ENCODE measurements around the gene LAMA2.

LAMA2 gene

DNA sequence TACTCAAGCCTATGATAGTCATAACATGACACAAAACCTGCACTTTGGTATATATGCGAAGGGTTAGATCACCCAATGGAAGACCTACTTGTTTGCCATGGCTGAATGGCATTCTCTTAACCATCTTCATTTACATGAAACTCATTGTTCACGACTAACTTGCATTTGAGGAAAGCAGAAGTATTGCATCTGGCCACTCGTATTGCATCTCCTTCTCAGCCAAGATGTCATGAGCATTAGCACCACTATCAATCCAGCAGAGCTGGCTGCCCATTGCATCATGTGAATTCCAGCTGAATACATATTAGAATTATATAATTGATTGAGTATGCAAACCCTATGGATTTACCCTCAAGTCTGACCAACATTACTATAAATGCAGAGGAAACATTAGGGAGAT lies 390.2 kb downstream of the LAMA2 start:
- no peak for DNase-seq

DNA sequence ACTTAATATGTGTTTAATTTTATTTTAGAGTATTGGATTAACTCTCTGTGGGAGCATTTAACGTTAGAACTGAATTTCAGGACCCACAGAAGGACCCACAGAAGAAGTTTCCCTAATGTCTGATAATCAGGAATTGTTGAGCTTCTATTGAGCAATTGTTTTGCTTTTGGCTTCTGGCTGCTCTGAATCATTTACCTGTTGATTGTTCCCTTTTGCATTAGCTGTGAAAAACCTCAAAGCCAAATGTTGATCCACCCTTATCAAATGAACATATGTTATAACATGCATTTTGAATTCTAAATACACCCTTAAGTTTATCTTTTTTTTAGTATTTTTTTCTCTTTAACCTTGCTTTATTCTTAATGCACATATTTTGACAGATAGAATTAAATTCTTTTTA lies 393.5 kb downstream of the LAMA2 start:
- no peak for DNase-seq

DNA sequence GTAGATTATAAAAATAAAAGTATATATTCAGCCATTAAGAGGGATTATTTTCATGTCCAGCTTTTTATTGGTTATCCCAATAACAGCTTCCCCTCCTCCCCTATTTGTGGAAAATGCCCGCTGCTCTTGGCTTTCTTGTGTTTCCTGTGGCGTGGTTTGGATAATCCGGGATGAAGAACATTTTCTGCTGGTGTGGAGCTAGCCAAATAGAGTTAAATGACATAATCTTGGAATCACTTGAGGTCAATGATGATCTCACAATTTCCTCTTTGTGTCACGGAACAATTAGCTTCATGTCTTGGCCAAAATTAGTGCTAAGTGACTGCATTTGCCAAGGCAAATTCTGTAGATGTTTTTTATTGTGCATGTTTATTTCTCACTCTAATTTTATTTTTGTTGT lies 394.0 kb downstream of the LAMA2 start:
- no peak for DNase-seq

DNA sequence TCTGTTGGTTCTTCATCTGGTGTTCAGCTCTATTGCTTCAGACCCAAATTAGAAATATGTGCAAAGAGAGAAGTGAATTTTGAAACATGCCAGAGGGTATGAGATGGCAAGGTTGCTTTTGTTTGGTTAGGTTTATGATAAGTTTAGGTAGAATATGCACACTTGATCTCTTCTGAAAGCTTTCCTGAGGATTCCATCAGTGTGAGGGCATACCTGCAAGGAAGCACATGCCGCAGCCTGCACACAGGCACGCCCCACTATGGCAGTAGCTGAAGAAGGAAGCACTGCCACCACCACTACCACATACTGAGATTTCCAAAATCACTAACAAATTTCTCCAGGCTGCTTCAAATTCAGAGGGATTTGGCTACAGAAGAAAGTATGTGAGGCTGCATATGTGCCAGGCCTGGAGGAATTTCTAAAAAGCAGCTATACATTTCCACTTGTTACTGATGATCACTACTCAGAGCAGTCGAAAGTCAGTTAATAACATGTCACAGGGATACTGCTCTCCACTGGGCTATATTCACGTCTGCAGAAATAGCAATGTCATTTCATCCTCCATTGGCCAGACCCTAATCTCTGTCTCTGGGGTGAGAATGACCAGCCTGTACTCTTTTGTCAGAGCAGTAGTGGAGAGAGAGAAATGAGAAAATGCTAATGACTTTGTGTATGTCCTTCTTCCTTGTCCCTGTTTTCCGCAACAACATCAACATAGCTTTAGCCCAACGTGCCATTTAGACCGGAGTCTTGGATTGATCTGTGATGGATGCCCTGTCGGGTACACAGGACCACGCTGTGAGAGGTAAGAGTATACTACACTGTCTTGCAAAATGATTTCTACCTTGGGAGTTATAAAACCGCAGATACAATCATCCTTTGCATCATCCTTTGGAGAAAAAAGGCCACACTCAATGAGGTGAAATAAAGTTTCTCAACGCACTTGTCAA lies 396.7 kb downstream of the LAMA2 start:
- DNase-seq, result no peak

DNA sequence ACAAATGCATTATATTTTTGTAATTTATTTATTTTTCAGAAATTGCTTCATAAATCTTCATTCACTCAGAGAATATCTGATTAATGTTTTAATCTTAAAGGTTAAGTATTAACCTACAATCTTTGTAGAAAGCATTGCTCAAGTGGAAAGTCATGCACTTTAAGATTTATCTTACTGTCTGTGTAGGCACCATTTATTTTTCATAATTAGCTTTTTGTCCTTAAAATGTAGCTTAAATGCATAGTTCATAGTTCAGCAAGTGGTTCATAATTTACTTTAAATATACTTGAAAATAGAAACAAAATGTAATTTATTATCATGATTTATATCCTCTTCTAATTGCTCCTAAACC lies 397.3 kb downstream of the LAMA2 start:
- no peak for DNase-seq

DNA sequence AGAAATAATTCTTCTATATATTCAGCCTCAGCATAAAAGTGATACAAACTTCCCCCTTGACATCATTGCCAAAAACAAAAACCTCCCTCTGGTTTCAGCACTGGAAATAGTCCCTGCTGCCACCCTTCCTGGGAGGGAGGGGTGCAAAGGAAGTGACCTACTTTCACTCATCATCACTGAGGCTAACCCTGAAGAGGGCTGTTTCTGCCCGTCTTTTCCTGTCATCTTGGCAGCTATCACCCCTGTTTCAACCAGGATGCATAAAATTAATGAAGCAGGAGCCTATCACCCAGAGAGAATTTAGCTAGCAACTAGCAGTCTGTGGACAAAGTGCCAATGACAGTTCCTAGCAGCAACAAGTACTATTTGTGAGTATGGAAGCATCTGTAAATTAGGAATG lies 397.8 kb downstream of the LAMA2 start:
- DNase-seq, result no peak

DNA sequence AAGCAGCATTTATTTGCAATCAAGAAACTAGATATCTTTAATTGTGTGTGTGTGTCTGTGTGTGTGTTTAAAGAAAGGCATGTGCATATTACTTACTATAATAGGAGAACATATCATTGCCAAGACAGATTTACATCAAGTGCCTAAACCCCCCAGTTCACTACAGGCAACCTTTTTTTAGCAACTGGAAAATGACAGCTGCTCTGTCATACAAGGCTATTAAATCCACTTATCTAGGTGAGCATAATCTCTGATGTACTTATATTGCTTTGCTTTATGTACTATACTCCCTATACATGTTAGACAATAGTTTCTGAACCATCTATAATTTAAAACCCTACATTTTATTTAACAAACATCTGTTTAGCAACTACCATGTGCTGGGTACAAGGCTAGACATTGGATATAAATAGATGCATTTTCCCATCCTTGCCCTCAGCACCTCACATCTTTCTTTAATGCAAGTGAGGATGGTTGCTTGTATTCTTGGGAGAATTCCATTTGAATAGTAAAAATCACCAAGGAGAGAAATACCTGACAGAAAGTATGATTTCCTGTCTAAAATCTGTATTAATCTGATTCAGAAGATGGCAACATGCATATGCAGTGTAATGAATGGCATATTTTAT lies 398.3 kb downstream of the LAMA2 start:
- DNase-seq, result no peak

DNA sequence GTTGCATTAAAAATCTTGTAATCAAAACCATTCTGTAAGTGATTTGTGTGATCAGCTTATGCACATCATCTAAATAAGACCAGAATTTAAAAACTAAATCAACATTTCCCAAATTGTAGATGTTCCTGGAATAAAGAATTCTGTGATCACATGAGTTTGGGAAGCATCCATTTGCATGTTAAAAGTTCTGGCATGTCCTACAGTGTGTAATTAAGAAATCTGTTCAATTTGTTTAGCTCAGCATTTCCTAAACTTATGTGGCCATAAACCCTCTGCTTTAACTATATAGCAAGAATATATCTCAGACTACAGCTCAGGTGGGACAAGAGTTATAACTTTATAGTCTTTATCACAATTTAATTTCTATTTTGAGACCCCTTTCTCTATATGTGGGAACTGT lies 399.1 kb downstream of the LAMA2 start:
- no peak for DNase-seq

DNA sequence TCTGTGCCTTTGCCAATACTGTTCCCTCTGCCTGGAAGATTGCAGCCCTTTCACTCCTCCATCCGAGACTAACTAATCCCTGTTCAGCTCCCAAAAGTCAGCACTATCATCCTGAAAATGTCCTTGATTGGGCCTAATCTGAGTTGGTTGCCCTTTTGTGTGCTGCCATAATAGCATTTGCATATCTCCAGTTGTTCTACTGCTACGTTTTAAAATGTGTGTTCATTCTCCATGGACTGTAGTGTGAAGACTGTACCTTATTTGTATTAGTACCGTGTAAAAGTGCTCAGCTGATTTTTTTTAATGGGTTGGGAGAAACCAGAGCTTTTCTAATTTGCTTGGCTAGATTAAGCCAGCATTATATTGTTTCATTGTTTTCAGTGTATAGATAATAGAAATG lies 401.3 kb downstream of the LAMA2 start:
- DNase-seq, result no peak

DNA sequence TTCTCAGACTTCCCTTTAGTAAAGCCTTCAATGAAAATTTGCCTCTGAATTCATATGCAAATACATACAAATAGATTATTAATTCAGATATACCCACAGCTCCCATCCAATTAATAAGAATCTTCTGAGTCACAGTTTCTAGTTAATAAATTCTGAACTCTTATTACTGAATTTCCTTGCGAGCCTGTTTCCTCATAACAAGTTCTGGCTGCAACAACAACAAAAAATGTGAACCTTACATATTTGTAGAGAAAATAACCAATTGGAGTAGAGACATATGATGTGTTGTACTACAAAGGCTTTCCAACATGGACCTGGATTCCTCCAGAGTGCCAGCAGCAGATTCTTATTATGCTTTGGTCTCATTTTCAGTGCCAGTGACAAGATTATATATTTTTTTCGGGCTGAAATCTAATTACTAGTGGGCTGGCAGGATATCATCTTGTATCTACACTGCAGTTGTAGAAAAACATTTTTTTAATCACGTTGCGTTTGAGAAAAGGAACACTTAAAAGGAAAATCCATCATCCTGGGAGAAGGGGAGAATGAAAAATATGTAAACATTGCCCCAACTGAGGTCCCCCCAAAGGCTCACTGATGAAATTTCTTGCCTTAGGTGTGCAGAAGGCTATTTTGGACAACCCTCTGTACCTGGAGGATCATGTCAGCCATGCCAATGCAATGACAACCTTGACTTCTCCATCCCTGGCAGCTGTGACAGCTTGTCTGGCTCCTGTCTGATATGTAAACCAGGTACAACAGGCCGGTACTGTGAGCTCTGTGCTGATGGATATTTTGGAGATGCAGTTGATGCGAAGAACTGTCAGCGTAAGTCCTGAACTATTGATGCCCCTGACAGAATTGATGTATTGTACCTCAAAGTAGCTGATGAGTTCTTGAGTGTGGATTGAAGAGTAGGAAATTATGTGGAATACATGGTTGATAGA lies 404.6 kb downstream of the LAMA2 start:
- no peak for DNase-seq

DNA sequence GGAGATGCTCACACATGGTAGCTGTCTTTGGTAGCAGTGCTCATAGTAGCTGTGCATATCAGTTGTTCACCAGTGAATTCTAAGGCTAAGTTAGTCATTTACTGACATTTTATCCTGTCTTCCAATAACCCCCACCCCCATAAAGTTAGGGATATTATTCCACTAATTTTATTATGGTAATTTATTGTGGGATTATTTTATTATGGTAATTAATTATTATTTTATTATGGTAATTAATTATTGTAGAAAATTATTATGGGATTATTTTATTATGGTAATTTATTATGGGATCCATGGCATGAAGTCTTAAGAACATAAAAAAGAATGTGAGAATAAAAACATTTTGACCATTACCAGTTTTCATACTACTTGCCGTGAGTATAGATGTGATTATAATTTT lies 406.5 kb downstream of the LAMA2 start:
- DNase-seq, result no peak

DNA sequence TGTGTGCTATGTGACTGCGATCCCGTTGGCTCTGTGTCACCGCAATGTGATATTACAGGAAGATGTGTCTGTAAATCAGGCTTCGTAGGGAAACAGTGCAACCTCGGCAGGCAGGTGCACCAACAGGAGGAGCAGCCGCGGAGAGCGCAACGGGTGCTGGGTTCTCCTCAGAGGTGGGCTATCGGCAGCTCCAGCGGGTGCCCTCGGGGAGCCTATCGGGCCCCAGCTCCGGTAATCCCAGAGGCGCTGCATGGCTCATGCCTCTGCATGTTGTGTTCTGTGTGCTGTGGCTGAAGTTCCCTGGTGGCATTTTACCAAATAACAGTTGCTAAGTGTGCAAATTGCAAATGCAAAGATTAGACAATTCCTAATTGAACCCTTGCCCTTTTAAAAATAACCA lies 409.9 kb downstream of the LAMA2 start:
- no peak for DNase-seq

DNA sequence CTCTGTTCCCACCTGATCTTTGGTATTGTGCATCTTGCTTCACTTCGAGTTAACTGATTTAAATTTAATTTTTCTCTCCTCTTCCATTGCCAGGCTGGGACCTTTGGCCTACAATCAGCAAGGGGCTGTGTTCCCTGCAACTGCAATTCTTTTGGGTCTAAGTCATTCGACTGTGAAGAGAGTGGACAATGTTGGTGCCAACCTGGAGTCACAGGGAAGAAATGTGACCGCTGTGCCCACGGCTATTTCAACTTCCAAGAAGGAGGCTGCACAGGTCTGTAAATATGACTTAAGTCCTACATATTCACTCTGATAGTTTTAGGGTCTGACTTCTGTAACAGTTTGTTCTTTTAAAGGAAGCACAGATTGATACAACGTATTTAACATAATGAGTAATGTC lies 414.7 kb downstream of the LAMA2 start:
- DNase-seq, result no peak

DNA sequence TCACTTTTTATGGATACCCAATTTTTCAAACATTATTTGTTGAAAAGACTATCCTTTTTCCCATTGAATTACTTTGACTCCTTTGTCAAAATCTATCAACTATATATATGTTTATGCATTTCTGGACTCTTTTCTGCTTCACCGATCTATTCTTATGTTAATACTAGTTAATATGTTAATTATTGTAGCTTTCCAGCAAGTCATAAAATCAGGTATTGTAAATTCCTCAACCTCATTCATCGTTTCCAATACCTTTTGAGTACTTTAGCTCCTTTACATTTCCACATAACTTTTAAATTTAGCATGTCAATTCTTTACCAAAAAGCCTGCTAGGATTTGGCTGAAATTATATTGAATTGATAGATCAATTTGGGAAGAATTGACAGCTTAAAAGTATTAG lies 419.7 kb downstream of the LAMA2 start:
- DNase-seq, result no peak

DNA sequence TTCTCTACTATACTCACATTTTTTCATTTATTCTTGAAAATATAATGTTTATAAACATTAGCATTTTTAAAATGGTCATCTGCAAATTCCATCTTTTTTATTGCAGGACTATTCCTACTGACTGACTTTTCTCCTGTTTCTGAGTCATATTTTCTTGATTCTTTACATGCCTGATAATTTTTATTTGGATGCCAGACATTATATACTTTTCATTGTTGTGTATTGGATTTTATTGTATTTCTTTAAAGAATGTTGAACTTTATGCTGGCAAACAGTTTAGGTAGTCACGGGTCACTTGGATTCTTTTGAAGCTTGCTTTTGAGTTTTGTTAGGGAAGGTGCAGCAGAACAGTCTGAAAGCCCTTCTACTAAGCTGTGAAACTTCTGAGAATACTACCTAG lies 423.9 kb downstream of the LAMA2 start:
- no peak for DNase-seq

DNA sequence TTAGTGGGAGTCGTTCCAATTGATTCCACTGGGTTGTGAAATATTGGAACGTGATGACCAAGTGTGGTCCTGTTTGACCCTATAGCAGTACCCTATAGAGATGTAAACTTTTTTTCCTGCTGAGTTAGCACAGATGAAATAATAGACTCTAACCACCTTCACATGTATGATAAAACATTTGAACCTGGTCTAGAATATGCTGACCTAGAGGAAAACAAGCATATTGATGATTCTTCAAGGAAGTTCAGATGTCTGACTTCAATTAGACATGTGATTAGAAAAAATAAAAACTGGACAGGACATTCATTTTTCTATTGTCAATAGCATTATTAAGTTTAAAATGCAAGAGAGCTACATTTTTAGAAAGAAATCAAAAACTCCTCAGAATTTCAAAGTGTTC lies 424.9 kb downstream of the LAMA2 start:
- DNase-seq, result no peak

DNA sequence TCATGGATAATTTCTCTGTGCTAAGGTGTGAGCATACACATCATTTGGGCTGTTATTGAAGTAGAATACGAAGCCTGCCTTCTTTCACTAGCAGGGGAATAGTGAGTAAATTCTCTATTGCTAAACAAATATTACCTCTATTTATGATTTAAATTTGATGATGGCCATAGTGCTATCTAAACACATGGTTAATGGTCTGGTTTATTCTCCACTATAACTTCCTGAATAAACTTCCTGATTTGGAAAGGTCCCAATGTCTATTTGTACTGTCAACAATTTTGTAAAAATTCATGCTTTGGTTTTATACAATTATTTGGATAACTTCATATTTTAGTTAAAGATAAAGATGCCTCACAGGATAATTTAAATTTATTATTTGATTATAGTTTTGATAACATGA lies 426.2 kb downstream of the LAMA2 start:
- DNase-seq, result no peak

DNA sequence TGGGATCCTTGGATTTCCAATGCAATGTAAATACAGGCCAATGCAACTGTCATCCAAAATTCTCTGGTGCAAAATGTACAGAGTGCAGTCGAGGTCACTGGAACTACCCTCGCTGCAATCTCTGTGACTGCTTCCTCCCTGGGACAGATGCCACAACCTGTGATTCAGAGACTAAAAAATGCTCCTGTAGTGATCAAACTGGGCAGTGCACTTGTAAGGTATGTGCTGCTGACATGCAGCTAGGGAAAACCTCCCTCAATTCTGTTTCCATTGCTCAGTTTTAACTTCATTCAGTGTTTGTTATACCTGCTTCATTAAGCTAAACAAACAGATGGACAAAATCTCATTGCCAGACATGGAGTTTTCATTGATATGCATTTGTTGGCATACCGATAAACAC lies 429.9 kb downstream of the LAMA2 start:
- no peak for DNase-seq

DNA sequence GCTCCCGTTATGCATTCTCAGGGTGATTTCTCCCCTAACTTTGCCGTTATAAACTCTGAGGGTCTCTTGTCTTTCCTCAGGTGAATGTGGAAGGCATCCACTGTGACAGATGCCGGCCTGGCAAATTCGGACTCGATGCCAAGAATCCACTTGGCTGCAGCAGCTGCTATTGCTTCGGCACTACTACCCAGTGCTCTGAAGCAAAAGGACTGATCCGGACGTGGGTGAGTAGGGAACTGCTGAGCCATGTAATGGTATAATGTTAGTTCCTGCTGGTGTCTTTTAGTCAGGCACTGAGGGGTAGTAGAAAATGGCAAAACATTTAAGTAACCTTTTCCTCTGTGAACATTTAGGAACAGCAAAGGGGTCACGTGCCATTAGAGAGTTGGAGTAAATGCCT lies 431.6 kb downstream of the LAMA2 start:
- no peak for DNase-seq

DNA sequence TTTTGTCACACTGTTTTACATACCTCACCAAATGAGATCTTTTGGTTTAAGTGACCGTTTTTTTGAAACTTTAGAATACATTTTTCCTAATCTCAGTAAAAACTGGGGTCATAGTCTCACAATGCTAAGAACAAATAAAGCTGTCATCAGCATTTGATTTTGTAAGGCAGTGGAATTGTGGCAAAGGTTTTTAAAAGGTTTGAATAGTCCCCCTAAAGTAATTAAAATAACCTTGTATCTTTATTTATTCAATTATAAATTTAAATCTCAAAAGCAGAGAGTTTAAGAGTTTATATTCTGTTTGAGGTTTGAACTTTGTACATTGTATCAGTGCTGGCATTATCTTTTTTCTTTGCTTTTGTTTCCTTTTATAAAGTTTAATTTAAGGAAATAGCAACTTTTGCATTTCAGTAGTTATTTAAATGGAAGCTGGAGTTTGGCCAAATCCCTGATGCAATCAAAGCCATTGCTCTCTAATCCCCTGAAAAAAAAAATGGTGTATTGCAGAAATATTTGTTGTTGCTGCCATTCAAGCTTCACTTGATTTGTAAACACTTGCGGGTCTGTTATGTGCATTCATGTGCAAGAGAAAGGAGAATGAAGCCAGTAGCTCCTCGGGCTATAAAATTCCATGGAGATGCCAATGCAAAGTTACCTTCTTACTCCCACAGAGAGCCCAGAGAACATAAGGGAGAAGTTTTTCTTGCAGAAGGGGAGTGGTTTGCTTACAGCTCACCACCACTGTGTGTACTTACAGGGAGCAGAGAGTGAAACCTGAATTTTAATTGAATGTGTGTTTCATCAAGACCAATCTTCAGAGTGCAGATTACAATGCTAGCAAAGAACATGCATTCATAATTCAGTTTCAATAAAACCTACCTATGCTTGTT lies 435.2 kb downstream of the LAMA2 start:
- DNase-seq, result no peak

DNA sequence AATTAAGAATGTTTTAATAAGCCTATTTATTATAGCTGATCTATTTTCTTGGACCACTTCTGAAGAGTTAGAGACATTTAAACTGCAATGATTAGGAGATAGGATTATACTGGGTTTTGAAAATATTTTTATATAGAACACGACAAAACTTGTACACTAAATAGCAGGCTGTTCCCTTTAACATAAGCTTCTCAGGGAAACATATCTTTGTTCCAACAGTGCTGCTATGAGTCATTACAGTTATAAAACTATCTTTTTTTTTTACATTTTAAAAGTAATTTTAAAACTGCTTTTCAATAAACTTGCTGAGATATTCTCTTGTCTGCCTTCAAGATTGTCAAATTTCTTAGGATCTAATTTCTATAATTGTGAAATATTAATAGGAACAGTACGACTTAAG lies 438.0 kb downstream of the LAMA2 start:
- DNase-seq, result no peak

DNA sequence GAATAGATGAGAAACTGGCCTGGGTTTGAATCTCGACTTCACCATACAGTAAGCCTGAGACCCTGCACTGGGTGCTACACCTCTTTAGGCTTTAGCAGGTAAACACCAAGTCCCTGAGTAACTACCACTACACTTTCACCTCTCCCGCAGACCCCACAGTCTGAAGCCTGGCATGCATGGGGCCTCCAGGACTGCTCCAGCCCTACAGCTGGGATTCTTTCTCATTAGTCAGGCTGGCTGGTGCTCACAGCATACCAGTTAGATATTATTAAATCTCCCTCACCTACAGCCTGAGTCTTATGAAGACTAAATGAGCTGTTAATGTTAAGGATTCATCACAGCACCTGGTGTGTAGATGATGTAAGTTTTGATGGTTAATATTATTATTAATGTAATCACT lies 438.4 kb downstream of the LAMA2 start:
- DNase-seq, result no peak

DNA sequence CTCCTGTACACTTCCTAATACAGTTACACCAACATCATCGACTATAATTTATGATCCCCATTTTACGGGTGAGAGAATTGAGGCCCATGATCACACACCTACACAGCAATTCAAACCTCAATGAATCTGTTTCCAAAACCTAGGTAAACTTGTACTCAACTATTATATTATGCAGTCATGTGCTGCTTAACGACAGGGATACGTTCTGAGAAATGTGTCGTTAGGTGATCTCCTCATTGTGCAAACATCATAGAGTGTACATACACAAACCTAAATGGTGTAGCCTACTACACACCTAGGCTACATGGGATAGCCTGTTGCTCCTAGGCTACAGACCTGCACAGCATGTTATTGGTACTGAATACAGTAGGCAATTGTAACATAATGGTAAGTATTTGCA lies 441.4 kb downstream of the LAMA2 start:
- no peak for DNase-seq
